Islet of Langerhans (tissue), 1 donor: Measurements from ENCODE around the gene DUSP16.

ENCODE experiments used
- FAIRE-seq: peaks from one replicate; lab custom pipeline; 2011; peaks lifted over from hg19 to GRCh38; lab: Jason Lieb, UNC

DUSP16 gene

GRCh38 chr12:12467264-12467663 lies 95.4 kb downstream of the DUSP16 start:
- FAIRE-seq = no peak

- no peak for FAIRE-seq
These were observed 96.5 kb downstream of the DUSP16 start for GRCh38 chr12:12466157-12466556.

- no peak for FAIRE-seq
These were observed 97.1 kb downstream of the DUSP16 start for GRCh38 chr12:12465522-12465921.

DNA sequence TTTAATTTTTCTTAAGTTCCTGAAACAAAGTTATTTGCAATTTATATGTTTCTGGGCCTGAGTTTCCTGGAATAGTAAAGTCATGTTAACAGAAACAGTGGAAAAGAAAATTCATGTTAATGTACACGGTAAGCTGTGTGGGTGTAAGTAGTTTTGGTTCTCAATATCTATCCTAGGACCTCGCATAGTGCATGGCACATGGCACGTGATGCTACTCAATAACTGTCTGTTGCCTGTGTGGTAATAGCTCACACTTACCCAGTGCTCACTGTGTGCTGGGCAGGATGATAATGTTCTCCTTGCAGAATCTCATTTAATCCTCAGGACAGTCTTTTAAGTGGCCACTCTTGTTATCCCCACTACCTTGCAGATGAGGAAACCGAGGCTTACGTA lies 100.7 kb downstream of the DUSP16 start:
- FAIRE-seq = no peak

- no peak for FAIRE-seq
These were observed 101.4 kb downstream of the DUSP16 start for GRCh38 chr12:12460935-12461922.

DNA sequence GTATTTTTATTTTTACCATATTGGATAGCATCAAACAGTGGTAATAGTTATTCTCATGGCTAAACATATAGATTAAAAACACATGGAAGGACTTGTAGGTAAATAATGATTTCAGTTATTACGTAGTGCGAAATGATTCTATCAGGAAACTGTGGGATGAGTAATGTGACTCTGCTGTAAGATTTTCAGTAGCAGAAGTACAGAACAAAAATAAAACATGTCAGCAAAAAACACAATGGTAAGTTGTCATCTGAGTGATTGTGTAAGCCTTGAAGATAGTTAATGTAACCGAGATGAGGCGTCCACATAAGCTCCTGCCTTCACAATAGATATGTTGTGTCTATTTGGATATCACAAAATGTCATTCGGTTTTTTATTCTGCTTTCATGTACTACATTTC lies 106.0 kb downstream of the DUSP16 start:
- FAIRE-seq = no peak

DNA sequence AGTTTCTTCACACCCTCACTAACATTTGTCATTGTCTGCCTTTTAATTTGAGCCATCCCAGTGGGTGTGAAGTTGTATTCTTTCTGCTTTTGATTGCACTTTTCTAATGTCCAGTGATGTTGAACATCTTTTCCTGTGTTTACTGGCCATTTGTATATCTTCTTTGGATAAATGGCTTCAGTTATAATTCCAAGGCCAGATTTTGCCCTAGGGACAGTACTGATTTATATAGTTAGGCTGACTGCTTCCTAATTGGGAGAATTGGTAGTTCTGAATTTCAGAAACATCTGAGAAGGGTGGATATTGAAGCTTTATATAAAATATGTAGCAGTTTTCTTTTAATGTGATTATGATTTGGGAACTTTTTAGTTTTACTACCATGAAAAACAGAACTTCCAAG lies 108.3 kb downstream of the DUSP16 start:
- no peak for FAIRE-seq

GRCh38 chr12:12453635-12454034 lies 109.0 kb downstream of the DUSP16 start:
- no peak for FAIRE-seq

- no peak for FAIRE-seq
These were observed 110.2 kb downstream of the DUSP16 start for GRCh38 chr12:12452326-12452902.

DNA sequence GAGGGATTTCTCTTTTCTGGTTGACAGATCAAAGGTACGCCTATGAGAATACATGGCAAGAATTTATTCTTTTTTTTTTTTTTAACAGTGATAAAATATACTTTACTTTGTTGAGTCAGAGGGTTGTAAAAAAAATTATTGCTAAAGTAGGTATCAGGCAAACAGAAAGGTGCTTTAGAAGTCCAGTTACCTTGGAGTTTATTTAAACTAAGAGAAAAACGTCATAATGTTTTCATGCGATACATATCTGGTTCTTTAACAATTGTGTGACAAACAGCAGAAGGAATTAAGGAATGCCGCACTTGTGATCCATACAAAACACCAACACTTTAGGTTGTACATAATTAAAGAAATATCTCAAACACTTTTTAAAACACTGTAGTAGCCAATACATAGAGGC lies 111.6 kb downstream of the DUSP16 start:
- FAIRE-seq = peak; percentile 69

DNA sequence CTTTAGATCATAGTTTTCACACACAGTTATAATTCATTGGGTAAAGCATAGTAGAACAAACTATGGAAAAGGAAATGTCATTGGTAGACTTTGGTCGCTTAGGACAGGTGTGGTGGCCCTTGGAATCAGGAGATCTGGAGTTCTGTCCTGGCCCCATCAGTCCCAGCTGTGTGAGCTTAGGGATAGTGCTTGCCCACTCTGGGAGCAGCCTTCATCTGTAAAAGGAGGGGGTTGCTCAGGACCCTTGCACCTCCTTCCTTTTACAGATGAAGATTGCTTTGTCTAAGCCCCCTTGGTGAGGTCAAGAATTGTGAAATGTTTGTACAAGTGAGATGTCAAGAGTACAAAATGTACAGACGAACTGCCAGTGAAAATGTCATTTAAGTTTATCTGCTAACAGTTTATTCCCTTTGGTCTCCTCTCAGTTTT lies 112.6 kb downstream of the DUSP16 start:
- FAIRE-seq = no peak

DNA sequence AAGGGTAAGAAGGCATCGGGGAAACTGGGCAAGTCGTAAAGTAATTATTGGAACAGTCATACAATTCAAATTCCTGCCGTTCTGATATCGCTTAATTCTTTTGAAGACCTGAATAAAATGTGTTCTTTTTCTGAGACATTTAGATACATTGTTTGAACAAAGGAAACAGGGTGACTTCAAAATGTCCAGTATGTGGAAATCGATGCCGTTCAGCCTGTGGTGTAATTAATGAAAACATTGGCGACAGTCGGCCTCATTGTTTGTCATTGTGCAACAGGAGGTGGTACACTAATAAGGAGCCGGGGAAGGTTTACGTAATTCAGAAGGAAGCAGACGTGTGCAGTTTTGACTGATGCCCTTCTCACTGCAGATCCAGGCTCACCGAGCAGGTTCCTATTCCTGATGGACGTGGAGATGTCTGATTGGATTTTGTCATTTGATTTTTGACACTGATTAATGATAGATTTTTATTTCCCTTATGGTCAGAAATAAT lies 113.1 kb downstream of the DUSP16 start:
- no peak for FAIRE-seq

- no peak for FAIRE-seq
These were observed 114.8 kb downstream of the DUSP16 start for GRCh38 chr12:12447837-12448236.

GRCh38 chr12:12447236-12447635 lies 115.4 kb downstream of the DUSP16 start:
- FAIRE-seq = no peak

- no peak for FAIRE-seq
These were observed 115.9 kb downstream of the DUSP16 start for GRCh38 chr12:12446786-12447185.

DNA sequence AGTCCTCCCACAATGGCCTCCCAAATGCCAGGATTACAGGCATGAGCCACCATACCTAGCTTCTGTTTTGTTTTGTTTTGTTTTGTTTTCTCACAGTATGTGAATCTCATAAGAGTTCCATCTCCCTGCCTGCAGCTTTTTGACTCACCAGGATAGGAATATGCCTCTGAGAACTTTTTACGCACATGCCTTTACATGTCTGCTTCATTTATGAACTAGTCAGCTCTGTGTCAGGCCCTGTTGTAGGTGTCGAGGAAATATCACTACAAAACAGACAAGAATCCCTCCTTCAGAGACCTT lies 116.8 kb downstream of the DUSP16 start:
- FAIRE-seq = no peak

- FAIRE-seq = no peak
These were observed 117.3 kb downstream of the DUSP16 start for GRCh38 chr12:12445165-12445881.

DNA sequence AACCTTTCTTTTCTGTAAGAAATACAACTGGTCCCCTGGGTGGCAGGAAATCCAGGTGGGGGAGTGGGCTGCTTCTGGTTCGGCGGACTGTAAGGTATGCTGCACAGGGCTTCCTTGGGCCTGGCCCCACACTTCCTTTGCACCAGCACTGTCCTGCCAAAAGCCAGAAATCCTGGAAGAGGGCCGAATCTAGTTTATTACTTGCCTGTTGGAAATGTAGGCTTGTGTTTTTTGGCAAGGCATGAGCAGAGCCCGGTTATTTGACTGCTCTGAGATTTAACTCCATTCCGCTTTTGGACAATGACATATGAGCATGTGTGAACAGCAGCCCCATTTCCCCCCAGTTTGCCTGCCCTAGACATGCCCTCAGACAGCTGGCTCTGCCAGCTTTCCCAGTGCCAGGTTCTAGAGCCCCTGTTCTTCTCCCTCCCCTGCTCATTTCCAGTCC lies 119.2 kb downstream of the DUSP16 start:
- no peak for FAIRE-seq

- FAIRE-seq = no peak
These were observed 120.1 kb downstream of the DUSP16 start for GRCh38 chr12:12442548-12443071.

DNA sequence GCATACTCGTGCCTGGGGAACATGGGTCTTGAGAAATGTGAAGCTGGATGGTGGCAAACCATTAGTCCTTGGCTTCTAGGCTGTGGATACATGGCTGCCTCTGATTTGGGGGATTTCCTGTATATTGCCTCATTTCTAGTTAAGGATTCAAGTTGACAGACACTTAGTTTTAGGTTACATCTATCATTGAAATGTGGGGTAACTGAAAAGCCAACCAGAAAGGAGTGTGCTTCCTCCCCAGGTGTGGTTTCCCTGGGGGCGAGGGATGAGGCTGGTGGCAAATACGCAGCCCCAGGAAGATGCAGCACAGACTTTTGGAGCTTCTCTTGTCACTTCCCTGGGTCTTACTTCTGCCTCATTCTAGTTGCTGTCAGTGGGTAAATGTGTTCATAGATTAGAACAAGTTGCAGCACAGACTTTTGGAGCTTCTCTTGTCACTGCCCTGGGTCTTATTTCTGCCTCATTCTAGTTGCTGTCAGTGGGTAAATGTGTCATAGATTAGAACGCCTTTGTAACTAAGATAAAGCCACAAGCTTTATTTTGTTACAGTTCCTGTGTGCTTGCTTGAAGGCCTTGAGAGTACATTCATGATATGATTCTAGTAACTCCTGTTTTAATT lies 120.7 kb downstream of the DUSP16 start:
- no peak for FAIRE-seq

GRCh38 chr12:12441429-12441807 lies 121.2 kb downstream of the DUSP16 start:
- no peak for FAIRE-seq

- no peak for FAIRE-seq
These were observed 121.8 kb downstream of the DUSP16 start for GRCh38 chr12:12440784-12441428.
